Ascending aorta (tissue), 2 donors: ENCODE data around the gene IRF2. TPM values are rescaled to one million over a fixed set of nuclear protein-coding genes. Genes with fewer than 3 reads are reported as not detected.

Source experiments
- DNase-seq, 2 donors: peaks; one replicate each; pipeline ENCODE4 v3.0.0-alpha.2; 2019; ENCODE audit warnings: low spot score in 2 of 2
- H3K27ac ChIP-seq, 2 donors: fragments of 200-600 bp; sonication (generic); one replicate each; pipeline ENCODE4 v1.5.1; 2016 to 2017; ENCODE audit warnings: mild to moderate bottlenecking in 1 of 2
- H3K27me3 ChIP-seq: fragments of 200-600 bp; sonication (generic); one replicate; pipeline ENCODE4 v1.5.1; 2017
- H3K36me3 ChIP-seq, 2 donors: fragments of 200-600 bp; sonication (generic); one replicate each; pipeline ENCODE4 v1.5.1; 2016
- H3K4me1 ChIP-seq, 2 donors: fragments of 200-600 bp; sonication (generic); one replicate each; pipeline ENCODE4 v1.5.1; 2016 to 2017; ENCODE audit warnings: mild to moderate bottlenecking in 1 of 2
- H3K4me3 ChIP-seq, 2 donors: fragments of 200-600 bp; sonication (generic); one replicate each; pipeline ENCODE4 v1.5.1; 2016 to 2017; ENCODE audit warnings: mild to moderate bottlenecking in 1 of 2
- H3K9me3 ChIP-seq, 2 donors: fragments of 200-600 bp; sonication (generic); one replicate each; pipeline ENCODE4 v1.5.1; 2016
- CTCF ChIP-seq, 3 experiments: fragments of 200-600 bp in 2 of 3; fragments of 450-650 bp in 1 of 3; sonication (generic) in 2 of 3; IDR thresholded peaks; one replicate each; pipeline ENCODE4 v1.5.1; 2016 to 2019; ENCODE audit warnings: antibody characterized with exemption in 3 of 3, mild to moderate bottlenecking in 1 of 3, moderate library complexity in 1 of 3
- intact Hi-C: fragments of 100-400 bp; cut with DNase I; formaldehyde crosslinking; loops from one replicate; pipeline ENCODE4 v1.15.1; 2023
- total RNA-seq: library from RNA; depleted of rRNA; stranded (reverse); fragments of >200 nt; gene quantifications from one replicate; pipeline ENCODE4 v1.1.0, GENCODE V29; 2016

The IRF2 gene
- total RNA-seq, 1 donor from 2014 or later: 39.6 TPM

DNA sequence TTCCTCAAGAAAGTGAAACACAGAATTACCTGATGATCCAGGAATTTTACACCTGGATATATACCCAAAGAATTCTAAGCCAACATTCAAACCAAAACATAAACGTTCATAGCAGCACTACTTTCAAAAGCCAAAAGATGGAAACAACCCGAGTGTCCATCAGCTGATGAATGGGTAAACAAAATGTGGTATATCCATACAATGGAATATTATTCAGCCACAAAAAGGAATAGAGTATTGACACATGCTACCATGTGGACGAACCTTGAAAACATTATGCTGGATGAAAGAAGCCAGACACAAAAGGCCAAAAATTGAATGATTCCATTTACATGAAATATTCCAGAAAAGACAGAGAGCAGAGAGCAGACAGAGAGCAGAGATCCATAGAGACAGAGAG lies 52.0 kb downstream of the IRF2 start:
- Histone ChIP-seq H3K36me3 (peaks cover 26 to 60% of the 10 kb centered on the region in 2 donors), H3K4me3 (no peak overlapping the region), H3K4me1 (no peaks in the 10 kb centered on the region)

DNA sequence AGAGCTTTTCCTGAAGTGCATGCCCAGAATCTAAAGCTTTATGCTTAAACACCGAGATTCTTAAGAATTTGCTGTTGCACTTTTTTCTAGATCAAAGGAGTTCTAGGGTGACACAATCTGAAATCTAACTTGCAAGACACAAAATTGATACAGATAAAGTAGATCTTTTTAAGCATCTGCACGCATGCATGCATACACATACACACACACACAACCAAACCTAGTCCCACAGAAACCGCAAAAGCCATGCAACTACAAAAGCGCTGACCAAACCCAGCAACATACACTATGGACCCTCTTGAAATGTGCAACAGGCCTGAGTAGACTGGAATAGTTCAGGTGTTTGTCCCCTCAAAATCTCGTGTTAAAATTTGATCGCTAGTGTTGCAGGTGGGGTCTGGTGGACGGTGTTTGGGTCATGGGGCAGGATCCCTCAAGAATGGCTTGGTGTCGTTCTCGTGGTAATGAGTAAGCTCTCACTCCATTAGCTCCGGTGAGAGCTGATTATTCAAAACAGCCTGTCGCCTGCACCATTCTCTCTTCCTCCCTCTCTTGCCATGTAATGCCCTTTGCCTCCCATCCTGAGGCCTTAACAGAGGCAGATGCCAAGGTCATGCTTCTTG lies 52.7 kb downstream of the IRF2 start:
- no peaks in the 10 kb centered on the region for H3K4me1 ChIP-seq
- intact Hi-C loops: loop anchor here (5.0 kb wide), 1 partner anchor 41 kb away; no protein-coding TSS in a partner anchor
- no peak for DNase-seq
- H3K27ac ChIP-seq: no peak overlapping the region
- no peak overlapping the region for H3K4me3 ChIP-seq
- no peak for TF ChIP-seq CTCF (IDR thresholded peaks at IDR 0.05)
- peaks cover 26 to 53% of the 10 kb centered on the region in 2 donors for H3K36me3 ChIP-seq
- peaks cover 0 to 6% of the 10 kb centered on the region in 2 donors for H3K9me3 ChIP-seq
- H3K27me3 ChIP-seq: no peaks in the 10 kb centered on the region

More for the DNA sequence above, 52.0 kb downstream of the IRF2 start:
- Histone ChIP-seq H3K27me3 (no peaks in the 10 kb centered on the region), H3K27ac (no peak overlapping the region), H3K9me3 (peaks cover 0 to 6% of the 10 kb centered on the region in 2 donors)
- intact Hi-C loops: loop anchor here (5.0 kb wide), 1 partner anchor 40 kb away; no protein-coding TSS in a partner anchor
- TF ChIP-seq CTCF (IDR thresholded peaks at IDR 0.05): no peak
- DNase-seq: no peak

GRCh38 chr4:184420881-184421416 lies 53.4 kb downstream of the IRF2 start:
- H3K36me3 ChIP-seq: peaks cover 20 to 48% of the 10 kb centered on the region in 2 donors
- intact Hi-C loops: loop anchor here (5.0 kb wide), 1 partner anchor 41 kb away; no protein-coding TSS in a partner anchor

GRCh38 chr4:184420402-184420801 lies 53.9 kb downstream of the IRF2 start:
- Histone ChIP-seq H3K4me3 (no peak overlapping the region), H3K27ac (no peak overlapping the region), H3K4me1 (no peaks in the 10 kb centered on the region), H3K27me3 (no peaks in the 10 kb centered on the region), H3K9me3 (peaks cover 0 to 6% of the 10 kb centered on the region in 2 donors), H3K36me3 (peaks cover 17 to 48% of the 10 kb centered on the region in 2 donors)
- intact Hi-C loops: loop anchor here (5.0 kb wide), 1 partner anchor 42 kb away; no protein-coding TSS in a partner anchor
- TF ChIP-seq CTCF (IDR thresholded peaks at IDR 0.05): no peak
- no peak for DNase-seq

More at GRCh38 chr4:184420881-184421416, 53.4 kb downstream of the IRF2 start:
- no peak overlapping the region for H3K4me3 ChIP-seq
- no peak for DNase-seq
- no peak for TF ChIP-seq CTCF (IDR thresholded peaks at IDR 0.05)
- no peak overlapping the region for H3K27ac ChIP-seq
- no peaks in the 10 kb centered on the region for H3K27me3 ChIP-seq
- H3K4me1 ChIP-seq: no peaks in the 10 kb centered on the region
- peaks cover 0 to 6% of the 10 kb centered on the region in 2 donors for H3K9me3 ChIP-seq

DNA sequence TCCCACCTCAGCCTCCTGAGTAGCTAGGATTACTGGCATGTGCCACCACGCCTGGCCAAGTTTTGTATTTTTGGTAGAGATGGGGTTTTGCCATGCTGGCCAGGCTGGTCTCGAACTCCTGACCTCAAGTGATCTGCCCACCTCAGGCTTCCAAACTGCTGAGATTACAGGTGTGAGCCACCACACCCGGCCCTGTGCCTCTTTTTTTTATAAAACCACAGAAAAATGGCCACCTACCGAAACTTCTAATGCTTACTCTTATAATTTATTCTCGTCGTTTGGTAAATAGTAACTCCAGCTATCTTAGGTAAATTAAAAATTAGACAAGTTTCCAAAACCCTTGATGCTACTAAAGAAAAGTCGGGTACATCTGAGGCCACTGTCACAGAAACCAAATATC lies 54.4 kb downstream of the IRF2 start:
- intact Hi-C loops: loop anchor here (5.0 kb wide), 1 partner anchor 42 kb away; no protein-coding TSS in a partner anchor
- Histone ChIP-seq H3K9me3 (peaks cover 0 to 6% of the 10 kb centered on the region in 2 donors), H3K27me3 (no peaks in the 10 kb centered on the region), H3K4me3 (no peak overlapping the region), H3K27ac (no peak overlapping the region), H3K36me3 (peaks cover 14 to 48% of the 10 kb centered on the region in 2 donors), H3K4me1 (no peaks in the 10 kb centered on the region)
- no peak for TF ChIP-seq CTCF (IDR thresholded peaks at IDR 0.05)
- no peak for DNase-seq
